Vagina (tissue), 2 donors: Measurements from ENCODE around the gene EFCAB6.

Source experiments
- CTCF ChIP-seq, 3 experiments: fragments of 450-650 bp in 2 of 3; fragments of 200-600 bp in 1 of 3; sonication (generic) in 1 of 3; IDR thresholded peaks; one replicate each; pipeline ENCODE4 v1.5.1; 2017 to 2019; ENCODE audit warnings: antibody characterized with exemption in 3 of 3, mild to moderate bottlenecking in 2 of 3, moderate library complexity in 2 of 3
- POLR2A ChIP-seq, 2 donors: fragments of 450-650 bp; IDR thresholded peaks; one replicate each; pipeline ENCODE4 v1.6.1; 2017; ENCODE audit warnings: antibody characterized with exemption in 2 of 2, mild to moderate bottlenecking in 2 of 2, moderate library complexity in 2 of 2

DNA sequence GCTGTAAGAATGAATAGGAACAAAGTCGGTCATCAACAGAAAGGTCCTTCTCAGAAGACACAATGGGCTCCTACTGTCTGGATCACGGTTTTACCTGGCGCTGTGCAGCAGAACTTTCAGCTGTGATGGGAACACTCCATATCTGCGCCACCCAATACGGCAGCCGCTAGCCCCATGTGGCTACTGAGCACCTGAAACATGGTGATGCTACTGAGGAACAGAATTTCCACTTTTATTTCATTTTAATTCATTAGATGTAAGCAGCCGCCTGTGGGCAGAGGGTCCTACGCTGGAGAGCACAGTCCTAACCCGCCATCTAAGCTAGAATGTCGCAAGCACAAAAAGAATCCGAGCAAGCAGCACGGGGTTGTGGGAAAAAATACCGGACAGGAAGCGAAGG is 47.5 kb upstream of the EFCAB6 start:
- TF ChIP-seq CTCF (IDR thresholded peaks at IDR 0.05) (no peak), POLR2A (IDR thresholded peaks at IDR 0.05) (no peak)
